Activated T-cell treated with anti-CD3 and anti-CD28 coated beads, Interleukin-2, amount 50 U/mL, for 4 hours (primary cell): ENCODE results near the gene DHRS1. TPM values are rescaled to one million over a fixed set of nuclear protein-coding genes. Genes with fewer than 3 reads are reported as not detected.

ENCODE experiments used
- ATAC-seq, 2 donors: fragments of 200-7000 bp; cut with Tn5 transposase; one replicate each; pipeline ENCODE4 v1.10.0; 2021
- DNase-seq: peaks from one replicate; pipeline ENCODE4 v3.0.0-alpha.2; 2020
- H3K27me3 Mint-ChIP-seq: one replicate; pipeline ENCODE4 v1.8.0; 2021; ENCODE audit warnings: low read depth, mixed read lengths
- H3K36me3 Mint-ChIP-seq: one replicate; pipeline ENCODE4 v1.8.0; 2022; ENCODE audit warnings: mixed read lengths; ENCODE audit not compliant: insufficient read depth
- H3K4me1 Mint-ChIP-seq: one replicate; pipeline ENCODE4 v1.8.0; 2021; ENCODE audit warnings: low read depth, mixed read lengths
- H3K4me3 Mint-ChIP-seq: one replicate; pipeline ENCODE4 v1.8.0; 2021; ENCODE audit warnings: mild to moderate bottlenecking, moderate library complexity, mixed read lengths
- H3K9me3 Mint-ChIP-seq: one replicate; pipeline ENCODE4 v1.8.0; 2021; ENCODE audit warnings: mixed read lengths
- total RNA-seq, 3 donors: library from RNA; stranded (reverse); gene quantifications; one replicate each; pipeline ENCODE4 v1.2.1, GENCODE V29; 2021

The DHRS1 gene
- total RNA-seq, 3 donors from 2014 or later, result 2.6 to 4.2 (median 3.1) TPM

DNA sequence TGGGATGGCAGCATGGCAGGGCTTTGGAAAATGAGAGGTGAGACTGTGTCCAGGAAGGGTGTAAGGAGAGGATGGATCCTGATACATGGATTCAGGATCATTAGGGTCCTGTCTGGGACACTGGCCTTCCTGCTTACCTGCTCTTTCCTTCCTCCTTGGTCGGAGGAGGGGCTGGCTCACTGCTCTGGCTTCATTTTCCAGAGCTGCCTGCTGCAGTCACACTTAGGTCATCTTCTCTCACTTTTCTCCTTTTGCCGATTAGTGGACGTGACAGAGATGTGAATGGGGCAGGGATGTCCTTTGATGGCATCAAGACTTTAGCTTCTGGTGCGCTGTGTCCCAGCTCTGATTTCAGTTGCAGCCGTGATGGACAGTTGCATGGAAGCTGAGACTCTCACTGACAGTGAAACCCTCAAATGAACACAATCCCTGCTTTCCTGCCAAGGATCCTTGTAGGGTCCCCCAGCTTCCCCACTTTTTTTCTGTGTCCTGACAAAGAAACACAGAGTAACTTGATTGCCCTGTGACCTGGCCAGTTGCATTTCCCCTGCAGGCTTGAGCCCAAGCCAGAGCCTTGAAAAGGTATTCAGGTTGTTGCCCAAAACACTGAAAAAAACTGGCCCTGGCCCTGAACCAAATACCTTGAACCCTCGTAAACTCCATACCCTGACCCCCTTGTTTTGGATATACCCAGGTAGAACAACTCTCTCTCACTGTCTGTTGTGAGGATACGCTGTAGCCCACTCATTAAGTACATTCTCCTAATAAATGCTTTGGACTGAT lies 9.0 kb upstream of the DHRS1 start:
- no peak for ATAC-seq
- Mint-ChIP-seq H3K36me3 (peaks cover 37% of the 10 kb centered on the region), H3K4me1 (peaks cover 55% of the 10 kb centered on the region), H3K9me3 (no peaks in the 10 kb centered on the region), H3K27me3 (no peaks in the 10 kb centered on the region), H3K4me3 (no peak overlapping the region)
- DNase-seq, result no peak

DNA sequence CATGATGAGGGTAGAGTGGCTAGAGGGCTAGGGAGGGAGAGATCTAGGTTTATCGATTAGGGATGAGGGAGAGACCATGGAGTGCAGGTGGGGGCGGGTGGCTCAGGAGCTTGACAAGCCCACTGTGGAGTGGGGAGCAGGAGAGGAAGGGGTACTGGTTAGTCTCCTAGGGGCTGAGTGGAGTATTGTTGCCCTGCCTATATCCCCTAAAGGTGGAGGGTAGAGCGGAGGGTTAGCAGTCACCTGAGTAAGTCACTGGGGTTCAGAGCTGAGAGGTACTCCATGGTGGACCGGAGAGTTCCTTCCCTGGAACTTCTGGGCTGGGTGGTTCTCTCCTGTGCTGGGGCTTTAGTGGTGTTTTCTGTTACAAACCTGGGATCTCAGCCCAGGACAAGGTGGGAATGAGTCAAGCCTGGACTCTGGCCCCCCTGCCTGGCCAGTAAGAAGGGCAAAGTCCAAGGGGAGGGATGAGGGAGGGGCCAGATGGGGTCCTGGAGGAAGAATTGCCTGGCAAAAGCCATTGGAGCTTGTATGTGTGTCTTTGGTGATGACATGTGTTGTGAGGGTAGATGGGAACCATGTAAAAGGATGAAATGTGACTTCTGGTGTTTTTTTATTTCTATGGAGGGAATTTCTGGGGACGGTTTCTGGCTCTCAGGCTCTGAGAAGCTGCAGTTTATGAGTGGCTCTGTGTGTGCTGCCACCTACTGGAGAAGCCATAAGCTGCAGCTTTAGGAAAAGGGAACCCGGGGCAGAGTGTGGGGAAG lies 8.2 kb upstream of the DHRS1 start, which contains the start of gene CIDEB:
TSS of gene CIDEB (minus strand) at position 403 of the 767 bp plus-strand sequence. CDS start at position 284, 119 bp downstream.
- ATAC-seq (peak in 1 of 2 donors; percentile 28), DNase-seq (peak; percentile 50)
- Mint-ChIP-seq H3K36me3 (peaks cover 43% of the 10 kb centered on the region), H3K4me3 (no peak within 1 kb of the TSS), H3K27me3 (no peaks in the 10 kb centered on the region), H3K4me1 (peaks cover 48% of the 10 kb centered on the region), H3K9me3 (no peaks in the 10 kb centered on the region)

DNA sequence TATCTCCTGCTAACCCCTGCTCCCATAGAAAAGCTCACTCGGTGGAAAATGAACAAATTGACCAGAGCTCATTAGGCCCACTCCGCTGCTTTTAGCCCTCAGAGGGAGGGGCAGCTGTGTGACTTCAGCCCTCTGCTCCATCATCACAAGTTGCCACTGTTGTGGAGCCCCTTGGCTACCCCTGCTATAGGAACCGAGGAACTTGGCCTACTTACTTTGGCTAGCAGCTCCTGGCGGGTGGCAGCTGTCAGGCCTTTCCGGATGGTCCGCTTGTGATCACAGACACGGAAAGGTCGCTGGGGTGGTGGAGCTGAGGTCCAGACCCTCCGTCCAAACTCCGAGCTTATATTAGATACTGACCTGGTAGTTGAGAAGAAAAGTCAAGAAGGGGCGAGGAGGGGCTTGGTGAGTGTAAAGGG lies 7.6 kb upstream of the DHRS1 start:
- no peaks in the 10 kb centered on the region for H3K27me3 Mint-ChIP-seq
- ATAC-seq (no peak), DNase-seq (no peak)
- no peaks in the 10 kb centered on the region for H3K9me3 Mint-ChIP-seq
- peaks cover 44% of the 10 kb centered on the region for H3K36me3 Mint-ChIP-seq
- H3K4me3 Mint-ChIP-seq, result no peak overlapping the region
- peaks cover 42% of the 10 kb centered on the region for H3K4me1 Mint-ChIP-seq

DNA sequence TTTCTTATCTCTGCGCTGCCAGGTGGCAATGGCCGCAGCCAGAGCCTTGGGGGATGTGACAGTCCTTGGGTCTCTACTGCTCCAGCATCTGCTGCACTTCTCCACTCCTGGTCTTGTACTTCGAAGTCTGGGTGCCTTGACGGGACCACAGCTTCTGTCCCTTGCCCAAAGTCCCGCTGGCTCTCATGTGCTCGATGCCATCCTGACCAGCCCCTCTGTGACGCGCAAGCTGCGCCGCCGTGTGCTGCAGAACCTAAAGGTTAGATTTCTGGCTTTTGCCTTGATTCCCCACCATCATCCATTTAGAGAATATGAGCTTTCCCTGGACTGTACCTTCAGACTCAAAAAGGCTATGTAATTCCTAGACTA lies 4.4 kb upstream of the DHRS1 start:
- DNase-seq (no peak), ATAC-seq (no peak)
- peaks cover 39% of the 10 kb centered on the region for H3K4me1 Mint-ChIP-seq
- H3K36me3 Mint-ChIP-seq, result peaks cover 52% of the 10 kb centered on the region
- H3K9me3 Mint-ChIP-seq, result no peaks in the 10 kb centered on the region
- no peak overlapping the region for H3K4me3 Mint-ChIP-seq
- no peaks in the 10 kb centered on the region for H3K27me3 Mint-ChIP-seq

DNA sequence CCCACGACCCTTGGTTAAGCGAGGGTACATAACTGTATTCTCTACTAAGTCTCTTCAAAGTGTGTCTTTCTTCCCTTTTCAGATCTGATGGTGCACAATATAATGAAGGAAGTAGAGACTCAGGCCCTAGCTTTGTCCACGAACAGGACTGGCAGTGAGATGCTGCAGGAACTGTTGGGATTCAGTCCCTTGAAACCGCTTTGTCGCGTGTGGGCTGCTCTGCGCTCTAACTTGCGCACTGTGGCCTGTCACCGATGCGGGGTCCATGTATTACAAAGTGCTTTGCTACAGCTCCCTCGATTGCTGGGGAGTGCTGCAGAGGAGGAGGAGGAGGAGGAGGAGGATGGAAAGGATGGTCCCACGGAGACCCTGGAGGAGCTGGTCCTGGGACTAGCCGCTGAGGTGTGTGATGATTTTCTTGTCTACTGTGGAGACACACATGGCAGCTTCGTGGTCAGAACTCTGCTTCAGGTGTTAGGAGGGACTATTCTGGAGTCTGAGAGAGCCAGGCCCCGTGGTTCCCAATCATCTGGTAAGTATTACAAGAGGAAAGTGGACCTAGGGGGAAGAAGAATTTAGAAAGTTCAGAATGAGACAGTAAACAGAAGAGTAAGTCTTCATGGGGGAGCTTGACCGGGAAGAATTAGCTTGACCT lies 873 bp upstream of the DHRS1 start:
- Mint-ChIP-seq H3K4me1 (peaks cover 46% of the 10 kb centered on the region), H3K27me3 (no peaks in the 10 kb centered on the region), H3K9me3 (no peaks in the 10 kb centered on the region), H3K4me3 (peak overlapping the region; percentile 90), H3K36me3 (peaks cover 44% of the 10 kb centered on the region)
- ATAC-seq (no peak), DNase-seq (no peak)

DNA sequence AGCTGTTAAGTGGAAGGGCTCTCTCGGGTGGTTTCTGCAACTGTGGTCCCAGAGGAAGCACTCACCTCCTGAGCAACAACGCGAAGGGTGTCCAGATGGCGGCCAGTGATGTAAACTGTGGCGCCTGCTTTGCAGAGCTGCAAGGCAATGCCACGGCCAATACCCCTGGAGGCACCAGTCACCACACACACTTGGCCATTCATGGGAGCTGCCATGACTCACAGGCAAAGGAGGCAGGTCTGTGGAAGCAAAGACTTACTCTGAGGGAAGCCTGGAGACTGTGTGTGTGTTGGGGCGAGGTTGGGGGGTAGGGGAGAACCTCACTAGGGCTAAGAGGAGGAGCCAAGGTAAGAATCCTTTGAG lies 707 bp downstream of the DHRS1 start:
- H3K4me1 Mint-ChIP-seq, result peaks cover 48% of the 10 kb centered on the region
- peaks cover 34% of the 10 kb centered on the region for H3K36me3 Mint-ChIP-seq
- DNase-seq, result no peak
- H3K4me3 Mint-ChIP-seq, result peak overlapping the region; percentile 90
- no peaks in the 10 kb centered on the region for H3K27me3 Mint-ChIP-seq
- no peaks in the 10 kb centered on the region for H3K9me3 Mint-ChIP-seq
- ATAC-seq, result peak in 1 of 2 donors; percentile 3

DNA sequence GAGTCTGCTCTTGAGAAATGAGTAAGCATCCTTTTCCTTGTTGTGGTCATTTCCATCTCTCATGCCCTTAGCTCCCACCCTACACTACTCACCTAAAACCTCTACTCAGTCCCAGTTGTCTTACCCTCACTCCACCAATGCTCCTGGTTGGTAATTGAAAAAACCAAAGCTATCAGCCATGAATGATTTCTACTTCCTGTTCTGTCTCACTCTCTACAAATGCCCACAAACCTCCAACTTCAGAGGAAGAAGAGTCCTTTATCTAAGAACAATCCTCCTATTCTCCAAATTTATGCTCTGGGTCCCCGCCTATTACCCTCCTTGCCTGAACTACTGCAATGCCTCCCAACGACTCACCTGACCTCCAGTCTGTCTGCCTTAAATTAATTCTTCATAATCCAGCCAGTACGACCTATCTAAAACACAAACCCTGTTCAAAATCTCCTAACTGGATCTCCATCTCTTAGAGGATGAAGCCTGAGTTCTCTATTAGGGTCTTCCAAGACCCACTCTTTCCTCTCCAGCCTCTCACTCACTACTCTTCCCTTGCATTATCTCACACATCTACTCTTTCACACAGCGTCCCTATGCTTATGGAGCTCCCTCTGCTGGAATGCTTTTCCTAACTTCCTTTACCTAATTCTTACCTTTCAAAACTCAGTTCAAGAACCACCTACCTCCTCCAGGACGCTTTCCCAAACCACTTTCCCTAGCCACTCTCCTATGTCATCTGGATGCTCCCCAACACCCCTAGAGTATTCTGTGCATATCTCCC lies 2.2 kb downstream of the DHRS1 start:
- Mint-ChIP-seq H3K36me3 (peaks cover 30% of the 10 kb centered on the region), H3K9me3 (no peaks in the 10 kb centered on the region), H3K27me3 (no peaks in the 10 kb centered on the region), H3K4me1 (peaks cover 48% of the 10 kb centered on the region), H3K4me3 (peak overlapping the region; percentile 16)
- ATAC-seq, result peak in 1 of 2 donors; percentile 2
- DNase-seq, result no peak

DNA sequence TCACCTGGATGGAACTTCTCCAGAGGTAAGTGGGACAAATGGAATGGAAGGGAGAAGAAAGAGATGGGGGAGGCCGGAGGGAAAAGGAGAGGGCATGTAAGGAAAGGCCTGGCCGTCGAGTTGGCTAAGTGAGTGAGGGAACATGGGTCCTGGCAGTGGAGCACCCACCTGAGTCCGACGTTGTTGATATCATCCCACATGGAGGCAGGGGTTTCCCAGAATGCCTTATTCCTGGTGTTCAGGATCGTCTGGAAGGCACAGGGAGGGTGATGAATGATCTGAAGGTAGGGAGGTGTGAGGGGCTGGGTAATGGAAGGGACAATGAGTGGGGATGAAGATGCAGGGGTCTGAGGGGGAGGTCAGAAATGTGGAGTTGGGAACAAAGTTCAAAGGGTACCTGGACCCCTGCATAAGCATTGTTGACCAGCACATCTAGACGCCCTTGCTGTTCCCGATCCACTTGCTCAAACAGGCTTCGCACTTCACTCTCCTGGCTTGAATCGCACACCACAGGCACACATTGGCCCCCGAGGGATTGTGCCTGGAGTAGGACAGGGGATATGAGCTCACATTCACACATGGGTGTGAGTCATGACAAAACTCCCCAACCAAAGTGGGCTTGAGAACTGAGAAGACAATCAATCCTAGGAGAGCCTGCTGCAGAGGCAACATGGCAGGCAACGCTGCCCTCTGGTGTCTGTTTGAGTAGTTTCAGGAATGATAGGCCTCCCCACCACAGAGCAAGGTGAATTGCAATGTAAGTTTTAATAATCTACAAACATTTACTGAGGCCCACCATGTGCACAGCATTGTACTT lies 3.0 kb downstream of the DHRS1 start:
- DNase-seq, result peak; percentile 70
- Mint-ChIP-seq H3K4me1 (peaks cover 44% of the 10 kb centered on the region), H3K27me3 (no peaks in the 10 kb centered on the region), H3K36me3 (peaks cover 31% of the 10 kb centered on the region), H3K4me3 (peak overlapping the region; percentile 41), H3K9me3 (no peaks in the 10 kb centered on the region)
- ATAC-seq, result peak; percentile 74 to 84

DNA sequence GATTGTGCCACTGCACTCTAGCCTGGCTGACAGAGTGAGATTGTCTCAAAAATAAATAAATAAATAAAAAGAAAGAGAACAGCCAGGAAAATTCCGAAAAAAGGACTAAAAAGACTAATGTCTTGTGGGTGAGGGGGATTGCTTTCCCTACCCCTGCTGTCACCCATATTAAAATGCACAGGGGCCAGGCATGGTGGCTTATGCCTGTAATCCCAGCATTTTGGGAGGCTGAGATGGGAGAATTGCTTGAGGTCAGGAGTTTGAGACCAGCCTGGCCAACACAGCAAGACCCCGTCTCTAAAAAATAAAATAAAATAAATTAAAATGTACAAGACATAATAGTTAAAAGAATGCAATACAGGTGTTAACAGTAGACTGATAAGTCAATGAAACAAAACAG lies 6.1 kb downstream of the DHRS1 start:
- Mint-ChIP-seq H3K36me3 (peaks cover 44% of the 10 kb centered on the region), H3K4me1 (peaks cover 34% of the 10 kb centered on the region), H3K27me3 (no peaks in the 10 kb centered on the region), H3K4me3 (no peak overlapping the region), H3K9me3 (no peaks in the 10 kb centered on the region)
- no peak for DNase-seq
- no peak for ATAC-seq

DNA sequence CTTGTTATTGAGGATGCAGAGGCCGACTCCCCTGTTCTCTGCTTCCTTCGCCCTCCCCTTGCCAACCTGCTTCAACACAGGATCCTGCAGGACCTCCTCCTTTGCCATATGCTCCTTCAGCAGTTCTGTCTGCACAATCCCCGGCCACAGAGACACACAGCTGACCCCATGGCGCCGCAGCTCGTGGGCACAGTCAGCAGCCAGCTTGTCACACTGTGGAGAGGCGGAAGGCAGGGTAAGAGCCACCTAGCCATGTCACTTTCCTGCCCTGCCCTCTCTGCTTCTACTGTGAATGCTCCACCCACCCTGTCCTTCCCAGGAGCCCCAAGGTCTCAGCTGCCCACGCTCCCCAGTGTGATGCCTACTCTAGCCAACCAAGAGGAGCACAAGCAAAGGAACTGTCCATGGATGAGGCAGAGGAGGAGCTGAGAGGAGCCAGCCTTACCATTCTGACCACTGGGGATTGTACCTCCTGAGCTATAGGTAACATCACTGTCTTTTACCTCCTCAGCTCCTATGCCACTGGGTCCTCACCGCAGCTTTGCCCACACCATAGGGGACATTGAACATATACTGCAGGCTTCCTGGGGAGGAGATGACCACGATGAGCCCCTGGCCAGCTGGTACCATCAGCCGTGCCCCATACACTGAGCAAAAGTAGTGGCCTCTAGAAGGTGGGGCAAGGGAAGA lies 7.3 kb downstream of the DHRS1 start:
- Mint-ChIP-seq H3K4me3 (no peak overlapping the region), H3K4me1 (peaks cover 26% of the 10 kb centered on the region), H3K27me3 (no peaks in the 10 kb centered on the region), H3K9me3 (no peaks in the 10 kb centered on the region), H3K36me3 (peaks cover 44% of the 10 kb centered on the region)
- DNase-seq, result no peak
- no peak for ATAC-seq

DNA sequence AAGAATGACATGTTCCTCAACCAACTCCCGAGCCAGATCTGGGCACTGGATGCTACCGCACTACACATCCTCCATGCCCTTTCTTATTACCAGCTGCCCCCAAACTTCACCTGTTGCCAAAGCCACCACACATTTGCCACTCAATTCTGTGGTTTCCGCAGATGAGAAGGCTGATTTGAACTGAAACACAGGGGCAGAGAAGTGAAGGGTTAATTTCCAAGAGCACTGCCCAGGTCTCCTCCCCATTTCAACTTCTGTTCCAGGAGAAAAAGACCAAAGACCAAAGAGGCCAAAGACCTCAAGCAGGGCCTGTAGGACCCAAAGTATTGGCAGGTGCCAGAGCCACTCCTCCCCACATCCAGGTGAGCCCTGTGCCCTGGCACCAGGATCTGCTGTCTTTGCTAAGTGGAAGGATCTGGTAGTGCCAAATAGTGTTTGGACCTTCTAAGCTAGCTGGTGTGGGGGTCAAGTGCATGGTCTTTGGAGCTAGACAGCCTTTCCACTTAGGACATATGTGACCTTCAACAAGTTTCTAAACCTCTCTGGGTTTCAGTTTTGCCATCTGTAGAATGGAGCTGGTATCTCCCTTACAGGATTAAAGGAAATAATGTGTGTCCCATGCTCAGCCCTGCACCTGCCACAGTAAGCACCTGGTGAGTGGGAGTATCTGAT lies 8.0 kb downstream of the DHRS1 start:
- H3K9me3 Mint-ChIP-seq, result no peaks in the 10 kb centered on the region
- H3K4me1 Mint-ChIP-seq, result peaks cover 19% of the 10 kb centered on the region
- ATAC-seq (no peak), DNase-seq (no peak)
- no peak overlapping the region for H3K4me3 Mint-ChIP-seq
- peaks cover 43% of the 10 kb centered on the region for H3K36me3 Mint-ChIP-seq
- no peaks in the 10 kb centered on the region for H3K27me3 Mint-ChIP-seq

DNA sequence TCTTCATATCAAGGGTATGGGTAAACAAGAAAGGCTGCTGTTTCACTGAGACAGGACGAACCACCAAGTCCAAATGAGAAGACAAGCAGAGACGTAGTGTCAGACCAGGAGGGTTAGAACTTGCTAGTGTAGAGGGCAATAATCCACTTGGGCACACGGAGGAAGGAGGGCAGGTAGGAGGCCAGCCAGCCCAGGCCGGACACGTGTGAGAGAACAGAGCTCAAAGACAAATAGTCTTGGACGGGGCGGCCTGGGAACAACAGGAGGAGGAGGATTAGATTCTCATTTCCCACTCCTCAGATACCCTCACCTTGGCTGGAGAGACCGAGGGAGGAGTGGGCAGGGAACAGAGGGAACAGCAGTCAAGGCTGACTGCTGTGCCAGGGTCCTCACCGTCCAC lies 8.8 kb downstream of the DHRS1 start:
- peaks cover 13% of the 10 kb centered on the region for H3K4me1 Mint-ChIP-seq
- ATAC-seq (no peak), DNase-seq (no peak)
- H3K4me3 Mint-ChIP-seq, result no peak overlapping the region
- H3K9me3 Mint-ChIP-seq, result no peaks in the 10 kb centered on the region
- H3K27me3 Mint-ChIP-seq, result no peaks in the 10 kb centered on the region
- peaks cover 36% of the 10 kb centered on the region for H3K36me3 Mint-ChIP-seq
